Suppressor macrophage treated with lipopolysaccharide for 4 hours (primary cell): Measurements from ENCODE around the gene CRADD.
"Not testable (repeated sequence)": the region's sequence is repeated elsewhere in the genome, so short reads cannot be mapped to it uniquely, and the experiment has no call there.

Source experiments
- DNase-seq: peaks from one replicate; pipeline ENCODE4 v3.0.0-alpha.2; 2020

The CRADD gene

DNA sequence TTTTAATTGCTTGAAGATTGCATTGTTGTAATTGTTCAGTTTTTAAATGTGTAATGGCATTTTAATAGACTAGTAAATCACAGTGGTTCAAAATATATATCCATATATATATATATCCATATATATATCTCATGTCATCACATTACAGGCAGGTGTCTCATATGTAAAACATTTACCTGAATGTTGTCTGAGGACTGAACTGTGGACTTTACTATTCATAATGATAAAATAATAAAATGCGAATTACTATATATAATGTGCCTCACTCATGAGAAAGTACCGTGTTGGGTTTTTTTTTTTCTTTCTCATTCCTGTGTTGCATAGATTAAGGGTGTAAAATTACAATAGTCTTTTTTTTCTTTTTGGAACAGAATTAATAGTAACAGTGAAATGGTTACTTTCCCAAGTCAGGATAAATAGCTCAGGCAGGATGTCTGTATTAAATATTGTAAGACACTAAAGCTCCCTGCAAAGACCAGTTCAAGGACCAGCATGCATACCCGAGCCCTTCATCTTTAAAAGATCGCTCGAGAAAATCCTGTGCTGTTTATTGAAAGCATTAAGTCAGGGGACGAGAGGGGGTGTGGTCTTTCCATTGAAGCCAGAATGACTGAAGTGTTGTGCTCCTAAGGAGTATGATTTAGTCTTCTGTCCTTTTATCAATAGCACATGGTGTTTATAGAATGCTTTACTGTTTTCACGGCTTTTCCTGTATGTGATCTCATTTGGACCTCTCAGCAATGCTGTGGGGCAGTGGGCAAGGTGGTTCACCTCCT, 173.5 kb downstream of the CRADD start:
- DNase-seq: no peak

DNA sequence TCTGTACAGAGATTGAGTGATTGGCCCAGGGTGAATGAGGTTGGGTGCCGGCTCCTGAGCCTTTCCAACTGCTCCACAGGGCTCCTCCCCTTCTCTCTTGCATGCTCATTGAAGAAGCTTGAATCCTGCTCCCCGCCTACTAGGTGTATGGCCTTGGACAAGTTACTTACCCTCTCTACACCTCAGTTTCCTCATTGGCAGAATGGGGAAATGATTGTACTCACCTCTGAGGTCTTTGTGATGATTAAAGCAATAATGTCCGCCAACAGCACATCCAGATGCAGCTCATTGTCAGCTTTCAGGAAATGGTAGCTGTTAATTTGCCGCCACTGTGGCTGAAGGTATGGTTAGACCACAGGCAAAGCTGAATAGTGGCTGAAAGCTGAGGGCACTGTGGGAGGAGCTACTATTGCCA, 174.1 kb downstream of the CRADD start:
- DNase-seq: no peak

DNA sequence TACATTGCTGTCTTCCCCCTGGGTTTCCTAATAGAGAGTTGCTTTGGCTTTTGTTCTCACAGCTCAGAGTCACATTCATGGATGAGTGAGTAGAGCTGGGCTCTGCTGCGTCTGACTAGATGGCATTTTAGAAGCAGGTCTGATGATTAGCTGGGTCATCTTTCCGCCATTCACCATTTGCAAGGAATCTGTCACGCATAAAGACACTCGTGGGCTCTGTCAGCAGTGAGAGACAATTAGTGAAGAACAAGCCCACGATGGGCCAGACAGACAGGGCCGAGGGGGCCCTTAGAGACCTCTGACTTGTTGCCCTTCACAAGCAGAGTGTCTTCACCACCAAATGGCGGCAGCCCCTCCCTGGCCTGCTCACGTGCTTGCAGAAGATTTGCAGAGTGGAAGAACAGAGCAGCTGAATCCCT, 175.0 kb downstream of the CRADD start:
- no peak for DNase-seq

DNA sequence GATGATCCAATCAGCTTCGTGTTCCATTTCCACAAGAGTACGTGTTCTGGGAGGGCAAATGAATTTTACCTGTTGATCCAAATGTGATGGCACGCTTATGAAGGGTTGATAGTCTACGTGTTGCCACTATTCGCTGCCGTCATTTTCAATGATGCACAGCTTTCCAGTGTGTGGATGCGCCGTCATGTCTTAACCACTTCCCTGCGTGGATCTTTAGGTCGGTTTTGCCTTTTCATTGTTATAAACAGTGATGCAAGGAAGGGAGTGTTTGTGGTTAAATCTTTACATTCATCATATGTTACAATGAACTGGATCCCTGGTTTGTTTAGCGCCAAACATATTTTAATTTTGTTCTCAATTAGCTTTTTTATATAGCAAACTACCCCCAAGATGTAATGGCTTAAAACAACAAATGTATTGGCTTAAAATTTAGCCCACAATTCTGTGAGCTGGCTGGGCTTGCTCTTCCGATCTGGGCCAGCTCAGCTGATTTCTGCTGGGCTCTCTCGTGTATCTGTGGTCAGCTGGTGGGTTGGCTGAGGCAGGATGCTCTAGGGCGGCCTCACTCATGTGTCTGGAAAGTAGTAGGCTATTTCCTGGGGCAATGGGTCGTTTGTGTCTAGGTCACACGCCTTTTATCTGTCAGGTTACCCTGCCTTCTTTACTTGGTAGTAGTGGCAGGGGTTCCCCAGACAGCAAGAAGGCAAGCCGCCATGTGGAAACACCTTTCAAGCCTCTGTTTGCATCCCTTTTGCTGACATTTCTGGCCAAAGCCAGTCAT, 176.7 kb downstream of the CRADD start:
- no peak for DNase-seq

DNA sequence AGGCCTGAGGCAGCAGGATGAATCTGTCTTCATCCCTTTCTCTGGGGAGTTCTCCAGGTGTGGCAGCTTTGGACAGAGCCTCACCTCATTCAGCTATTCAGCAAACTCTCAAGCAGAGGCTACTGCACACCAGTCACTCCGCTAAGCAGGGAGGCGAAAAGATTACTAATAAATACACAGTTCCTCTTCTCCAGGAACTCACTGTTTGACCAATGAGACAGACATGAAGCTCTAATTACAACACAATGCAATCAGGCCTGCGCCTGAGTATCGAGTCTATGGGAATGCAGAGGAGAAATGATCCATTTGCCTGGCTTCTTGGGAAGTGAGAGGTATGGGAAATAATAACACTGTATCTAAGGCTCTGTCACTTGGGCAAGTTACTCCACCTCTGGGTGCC, 178.1 kb downstream of the CRADD start:
- DNase-seq: peak; percentile 63

DNA sequence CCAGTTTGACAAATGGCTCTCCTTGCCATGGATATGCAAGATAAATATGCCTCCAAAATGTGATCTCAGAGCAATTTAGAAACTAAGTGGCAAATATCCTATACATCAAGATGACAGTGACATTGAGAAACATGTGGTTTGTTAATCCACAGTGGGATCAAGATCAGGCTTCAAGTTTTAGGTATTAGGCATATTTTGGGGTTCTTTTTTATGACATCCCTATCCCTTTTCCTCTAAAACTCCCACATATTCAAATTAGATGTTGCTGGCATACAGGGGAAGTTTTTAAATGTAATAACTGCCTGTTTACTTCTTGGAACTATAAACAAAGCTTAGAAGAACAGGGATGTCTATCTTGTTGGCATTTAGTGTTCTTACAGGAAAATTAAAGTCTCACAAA, 179.4 kb downstream of the CRADD start:
- DNase-seq: peak; percentile 24

DNA sequence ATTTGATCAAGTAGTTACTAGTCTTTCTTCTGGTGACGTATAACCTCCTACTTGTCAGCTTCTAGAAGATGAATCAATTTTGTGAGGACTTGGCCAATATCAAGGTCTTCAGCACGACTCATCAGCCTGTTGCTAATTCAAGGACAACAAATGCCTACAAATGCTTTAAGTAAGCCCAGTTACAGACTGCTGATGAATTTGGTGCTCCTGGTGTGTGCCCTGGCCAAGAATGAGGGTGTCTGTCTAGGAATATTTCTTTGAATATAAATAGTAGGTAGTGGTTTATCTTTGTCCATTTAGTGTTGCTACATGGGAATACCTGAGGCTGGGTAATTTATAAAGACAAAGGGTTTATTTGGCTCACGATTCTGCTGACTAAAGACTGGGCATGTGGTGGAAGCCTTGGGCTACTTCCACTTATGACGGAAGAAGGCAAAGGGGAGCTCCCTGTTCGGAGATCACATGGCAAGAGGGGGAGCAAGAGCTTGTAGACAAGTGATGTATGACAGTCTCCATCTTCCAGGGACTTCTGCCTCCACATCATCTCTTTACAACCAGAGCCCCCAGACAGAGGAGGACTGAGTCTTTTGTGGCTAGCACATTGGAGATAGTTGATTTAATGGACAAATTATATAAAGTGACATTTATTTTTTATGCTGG, 180.2 kb downstream of the CRADD start:
- peak; percentile 60 for DNase-seq

DNA sequence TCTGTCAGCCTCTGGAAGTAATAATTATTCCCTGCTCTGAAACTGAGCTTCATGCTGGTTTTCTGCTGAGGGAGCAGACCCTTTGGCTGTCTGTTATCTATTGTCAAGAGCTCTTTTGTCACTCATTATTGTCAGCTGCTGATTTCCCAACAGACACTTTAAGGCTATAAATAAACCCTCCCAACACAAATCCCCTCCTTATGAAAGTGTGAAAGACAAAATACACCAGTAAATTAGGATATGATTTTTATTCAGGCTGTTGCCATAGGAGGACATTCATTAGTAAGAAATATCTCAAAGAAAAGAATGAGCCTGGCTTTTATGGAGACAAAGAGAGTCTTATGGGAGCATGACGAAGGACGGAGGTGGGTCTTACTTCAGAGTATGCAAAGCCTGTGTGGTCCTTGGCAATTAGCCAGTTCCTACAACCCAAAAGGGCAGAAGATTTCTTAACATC, 180.8 kb downstream of the CRADD start:
- DNase-seq: no peak

DNA sequence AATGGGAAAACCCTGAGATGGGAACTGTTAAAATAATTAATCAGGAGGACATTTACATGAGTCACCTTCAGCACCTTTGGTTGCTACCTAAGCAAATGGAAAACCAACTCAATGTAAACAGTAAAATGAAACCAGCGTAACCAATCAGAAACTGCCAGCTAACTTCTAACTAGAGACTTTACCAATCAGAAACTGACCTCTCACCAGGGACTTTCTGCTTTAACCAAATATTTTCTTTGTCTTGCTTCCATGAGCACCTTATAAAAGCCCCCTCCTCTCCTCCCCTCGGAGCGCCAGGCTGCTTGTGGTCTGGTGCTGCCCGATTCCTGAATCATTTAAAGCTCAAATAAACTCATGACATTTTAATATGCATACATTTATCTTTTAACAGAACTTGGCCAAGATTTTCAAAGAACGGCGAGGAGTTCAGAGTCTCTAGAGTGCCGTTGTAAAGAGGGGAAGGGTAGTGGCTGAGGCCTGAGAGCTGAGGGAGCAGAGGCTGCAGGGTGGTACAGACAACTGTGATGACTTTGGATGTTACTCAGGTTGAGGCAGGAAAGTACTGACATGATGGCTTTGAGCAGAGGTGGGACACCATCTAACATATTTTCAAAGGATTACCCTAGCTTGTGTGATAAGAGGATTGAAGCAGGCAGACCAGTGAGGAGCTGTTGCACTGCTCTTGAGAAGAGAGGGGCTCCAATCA, 183.6 kb downstream of the CRADD start:
- DNase-seq: no peak

DNA sequence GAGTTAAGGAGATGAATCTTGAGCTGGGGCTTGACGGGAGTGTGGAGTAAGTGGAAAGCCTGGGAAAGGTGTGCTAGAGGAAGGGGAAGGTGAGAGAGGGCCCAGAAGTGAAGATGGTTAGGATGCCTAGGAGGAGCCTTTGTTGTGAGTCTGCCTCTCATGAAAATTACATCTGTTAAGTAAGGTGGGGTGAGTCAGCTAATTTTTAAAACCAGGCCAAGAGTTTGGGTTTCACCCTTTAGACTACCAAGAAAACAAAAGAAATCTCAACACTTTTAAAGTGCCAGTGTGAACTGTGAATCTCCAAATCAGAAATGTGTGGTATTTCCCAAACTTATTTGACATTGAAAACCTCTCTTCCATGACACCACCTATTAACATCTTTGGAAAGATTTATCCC, 185.2 kb downstream of the CRADD start:
- DNase-seq: no peak

DNA sequence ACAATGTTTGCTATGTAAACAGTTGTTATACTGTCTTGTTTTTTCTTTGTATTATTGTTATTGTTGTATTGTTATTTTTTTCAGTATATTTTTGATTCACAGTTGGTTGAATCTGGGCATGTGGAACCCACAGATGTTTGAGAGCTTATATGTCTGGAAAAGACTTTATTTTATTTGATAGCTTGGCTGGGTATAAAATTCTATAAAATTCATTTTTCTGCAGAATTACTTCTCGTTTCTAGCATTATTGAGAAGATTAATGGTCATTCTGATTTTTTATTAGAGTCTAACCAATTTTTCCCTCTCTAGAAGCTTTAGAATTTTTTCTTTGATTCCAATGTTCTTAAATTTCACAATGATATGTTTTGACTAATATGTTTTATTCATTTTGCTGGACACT, 188.6 kb downstream of the CRADD start:
- no peak for DNase-seq

DNA sequence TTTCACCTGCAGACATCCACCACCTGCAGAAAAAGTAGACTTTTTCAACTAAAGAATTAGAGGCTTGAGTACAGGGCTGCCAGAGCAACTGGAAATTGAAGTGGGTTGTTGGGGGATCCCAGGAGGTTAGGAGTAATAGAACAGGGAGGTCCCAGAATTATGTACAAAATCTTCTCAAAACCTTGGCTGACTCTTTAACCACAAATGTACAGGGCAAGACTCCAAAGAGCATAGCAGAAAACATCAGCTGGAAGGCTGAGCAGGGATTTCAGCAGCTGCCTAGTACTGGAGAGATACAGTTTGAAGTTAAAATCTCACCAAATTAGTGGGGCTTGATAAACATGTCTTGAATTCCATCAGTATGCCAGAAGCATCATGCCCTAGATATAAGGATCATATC, 191.6 kb downstream of the CRADD start:
- no peak for DNase-seq

DNA sequence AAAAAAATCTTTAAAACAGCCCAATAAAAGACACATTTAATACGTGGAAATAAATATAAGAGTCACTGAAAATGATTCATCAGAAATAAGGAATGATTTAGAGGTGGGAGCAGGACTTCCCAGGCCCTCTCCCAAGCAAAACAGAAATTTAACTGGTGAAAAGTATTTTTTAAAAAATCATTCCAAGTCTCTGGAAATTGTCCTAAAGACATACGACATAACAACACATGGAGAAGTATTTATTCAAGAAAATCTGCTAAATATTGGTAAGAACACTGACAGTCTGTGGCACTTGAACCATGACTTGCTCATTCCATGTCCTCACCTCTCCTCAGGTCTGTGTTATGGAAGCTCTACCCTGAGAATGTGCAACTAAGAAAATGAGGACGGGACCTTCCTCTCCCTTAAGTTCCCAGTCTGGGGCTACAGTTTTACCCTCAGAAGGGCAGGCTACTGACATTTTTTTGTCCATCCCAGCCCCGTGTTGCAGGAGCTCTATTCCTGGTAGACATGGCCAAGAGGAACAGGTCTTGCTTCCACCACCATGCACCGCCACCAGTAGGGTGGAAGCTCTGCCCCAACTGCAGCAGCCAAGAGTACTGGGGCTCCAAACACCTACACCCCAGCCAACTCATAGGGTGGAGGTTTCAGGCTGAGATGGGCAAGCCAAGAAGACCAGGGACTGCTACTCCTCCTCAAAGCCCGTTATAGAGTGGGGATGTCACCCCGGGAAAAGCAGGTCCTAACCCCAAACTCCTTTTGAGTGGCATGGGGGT, 193.0 kb downstream of the CRADD start:
- DNase-seq: no peak

DNA sequence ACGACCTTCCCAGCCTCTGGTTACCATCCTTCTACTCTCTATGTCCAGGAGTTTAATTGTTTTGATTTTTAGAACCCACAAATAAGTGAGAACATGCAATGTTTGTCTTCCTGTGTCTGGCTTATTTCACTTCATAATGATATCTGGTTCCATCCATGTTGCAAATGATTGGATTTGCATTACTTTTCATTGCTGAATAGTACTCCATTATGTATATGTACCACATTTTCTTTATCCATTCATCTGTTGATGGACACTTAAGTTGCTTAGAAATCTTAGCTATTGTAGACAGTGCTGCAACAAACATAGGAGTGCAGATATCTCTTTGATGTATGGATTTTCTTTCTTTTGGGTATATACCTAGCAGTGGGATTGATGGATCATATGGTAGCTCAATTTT, 194.4 kb downstream of the CRADD start:
- DNase-seq: not testable (repeated sequence)

DNA sequence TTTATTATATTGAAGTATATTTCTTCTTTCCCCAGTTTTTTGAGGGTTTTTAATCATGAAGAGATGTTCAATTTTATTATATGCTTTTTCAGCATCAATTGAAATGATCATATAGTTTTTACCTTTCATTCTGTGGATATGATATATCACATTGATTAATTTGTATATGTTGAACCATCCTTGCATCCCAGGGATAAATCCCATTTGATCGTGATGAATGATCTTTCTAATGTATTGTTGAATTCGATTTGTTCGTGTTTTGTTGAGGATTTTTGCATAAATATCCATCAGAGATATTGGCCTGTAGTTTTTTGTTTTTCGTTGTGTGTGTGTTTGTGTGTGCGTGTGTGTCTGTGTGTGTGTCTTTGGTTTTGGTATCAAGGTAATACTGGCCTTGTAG, 196.4 kb downstream of the CRADD start:
- DNase-seq: no peak

DNA sequence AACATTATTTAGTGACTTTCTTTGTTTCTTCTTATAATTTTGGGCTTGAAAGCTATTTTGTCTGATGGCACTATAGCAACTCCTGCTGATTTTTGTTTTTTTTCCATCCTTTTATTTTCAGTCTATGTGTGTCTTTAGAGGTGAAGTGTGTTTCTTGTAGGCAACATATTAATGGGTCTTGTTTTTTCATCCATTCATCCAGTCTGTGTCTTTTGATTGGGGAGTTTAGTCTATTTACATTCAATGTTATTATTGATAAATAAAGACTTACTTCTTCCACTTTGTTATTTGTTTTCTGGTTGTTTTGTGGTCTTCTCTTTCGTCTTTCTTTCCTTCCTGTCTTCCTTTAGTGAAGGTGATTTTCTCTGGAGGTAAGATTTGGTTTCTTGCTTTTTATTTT, 198.0 kb downstream of the CRADD start:
- no peak for DNase-seq

DNA sequence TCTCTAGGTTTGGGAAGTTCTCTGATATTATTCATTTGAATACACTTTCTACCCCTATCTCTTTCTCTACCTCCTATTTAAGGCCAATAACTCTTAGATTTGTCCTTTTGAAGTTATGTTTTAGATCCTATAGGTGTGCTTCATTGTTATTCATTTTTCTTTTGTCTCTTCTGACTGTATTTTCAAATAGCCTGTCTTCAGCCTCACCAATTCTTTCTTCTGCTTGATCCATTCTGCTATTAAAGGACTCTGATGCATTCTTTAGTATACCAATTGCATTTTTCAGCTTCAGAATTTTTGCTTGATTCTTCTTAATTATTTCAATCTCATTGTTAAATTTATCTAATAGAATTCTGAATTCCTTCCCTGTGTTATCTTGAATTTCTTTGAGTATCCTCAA, 199.2 kb downstream of the CRADD start:
- no peak for DNase-seq

DNA sequence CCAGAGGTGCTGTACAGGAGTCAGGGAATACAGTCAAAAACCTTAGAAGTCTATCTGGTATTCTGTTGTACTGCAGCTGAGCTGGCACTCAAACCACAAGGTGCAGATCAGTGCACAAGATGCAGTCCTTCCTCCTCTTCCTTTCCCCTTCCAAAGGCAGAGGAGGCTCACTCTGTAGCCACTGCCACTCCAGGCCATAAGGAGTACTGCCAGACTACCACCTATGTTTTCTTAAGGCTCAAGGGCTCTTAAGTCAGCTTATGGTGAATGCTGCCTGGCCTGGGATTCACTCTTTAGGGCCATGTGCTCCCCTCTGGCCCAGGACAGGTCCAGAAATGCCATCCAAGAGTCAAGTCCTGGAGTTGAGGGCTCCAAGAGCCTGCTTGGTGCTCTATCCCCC, 200.3 kb downstream of the CRADD start:
- no peak for DNase-seq

DNA sequence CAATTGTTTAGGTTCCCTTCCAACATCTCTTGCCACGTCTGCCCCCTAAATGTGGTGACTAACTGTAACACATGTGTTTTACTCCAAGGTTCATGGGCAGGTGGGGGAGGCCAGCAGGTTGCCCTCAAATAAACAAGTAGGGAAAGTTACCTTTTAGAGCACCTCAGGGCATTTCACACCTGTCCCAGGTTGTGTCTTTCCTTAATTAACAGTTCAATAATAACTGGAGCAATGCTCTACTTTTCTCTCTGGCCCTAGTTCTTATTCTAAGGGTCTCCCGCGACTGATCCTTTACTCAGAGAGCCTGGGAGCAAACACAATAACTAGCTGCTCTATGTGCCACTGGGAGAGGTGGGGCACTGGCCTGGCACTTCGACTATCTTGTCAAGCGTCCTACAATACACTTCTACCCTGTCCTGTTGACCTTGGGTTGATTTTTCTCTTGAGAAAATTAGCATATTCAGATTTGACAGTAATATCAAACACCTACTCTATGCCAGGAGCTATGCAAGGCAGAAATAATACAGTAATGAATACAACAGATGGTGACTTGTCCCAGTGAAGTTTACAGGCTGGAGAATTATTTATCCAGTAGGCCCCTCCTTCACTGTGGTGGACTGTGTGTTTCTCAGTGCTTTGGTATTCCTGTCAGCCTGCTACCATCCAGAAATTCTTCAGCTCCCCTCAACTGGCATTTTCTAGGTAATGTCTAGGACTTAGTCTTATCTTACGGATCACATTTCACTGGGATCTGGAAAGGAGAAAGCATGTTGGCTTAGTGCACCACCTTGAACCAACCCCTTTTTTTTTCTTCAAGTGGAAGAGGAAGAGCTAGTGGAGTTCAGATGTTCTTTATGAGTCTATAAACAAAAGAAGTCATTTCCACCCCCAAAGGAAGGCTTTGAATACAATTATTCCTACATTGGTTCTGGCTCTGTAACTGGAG, 202.6 kb downstream of the CRADD start:
- no peak for DNase-seq

DNA sequence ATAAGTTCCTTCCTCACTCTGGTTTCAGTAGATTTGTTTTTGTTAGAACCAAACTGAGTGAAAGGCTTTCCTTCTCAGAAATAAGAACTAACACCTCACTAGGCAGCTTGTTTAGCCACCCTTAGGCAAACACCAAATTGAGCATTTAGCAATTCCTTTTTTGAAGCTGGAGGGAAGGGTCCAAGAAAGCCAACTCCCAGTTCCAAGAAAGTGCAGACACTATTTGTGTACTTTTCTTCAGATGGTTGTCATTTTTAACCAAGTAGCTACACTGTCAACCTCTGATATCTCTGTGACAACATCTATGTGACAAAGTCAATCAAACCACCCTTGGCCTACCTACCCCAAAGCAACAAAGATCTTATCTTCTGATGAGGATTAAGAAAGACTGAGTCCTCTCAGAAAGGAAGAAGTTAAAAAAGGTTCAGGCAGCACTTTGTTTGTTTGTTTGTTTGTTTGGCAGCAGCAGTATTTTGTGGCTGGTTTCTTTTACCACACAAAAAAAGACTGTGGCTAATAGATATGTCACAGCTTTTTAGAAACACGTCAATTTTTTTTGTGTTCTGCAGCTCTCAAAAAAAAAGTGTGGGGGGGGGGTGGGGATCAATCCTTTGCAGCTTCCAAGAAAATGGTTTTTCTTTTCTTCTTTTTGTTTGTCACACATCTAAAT, 203.8 kb downstream of the CRADD start:
- DNase-seq: no peak

DNA sequence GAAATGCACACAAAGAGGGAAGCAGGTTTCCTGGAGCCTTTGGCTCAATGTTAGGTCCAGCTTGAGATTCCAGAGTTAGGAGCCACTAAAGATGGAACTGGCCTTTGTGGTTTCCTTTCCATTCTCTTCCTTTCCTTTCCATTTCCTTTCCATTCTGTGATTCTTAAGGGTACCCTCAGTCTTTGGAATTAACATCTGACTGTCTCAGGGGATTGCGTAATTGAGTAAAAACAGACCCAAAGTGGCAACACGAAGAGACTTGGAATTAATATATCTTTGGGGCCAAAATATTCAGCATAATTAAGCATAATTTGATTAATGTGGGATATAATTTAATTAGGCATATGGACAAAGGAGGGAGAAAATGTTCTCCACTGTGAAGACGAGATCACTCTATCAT, 205.6 kb downstream of the CRADD start:
- DNase-seq: no peak
